GM10266 (cell line): Measurements from ENCODE around the gene PAFAH1B2.
"Not testable (repeated sequence)": the region's sequence is repeated elsewhere in the genome, so short reads cannot be mapped to it uniquely, and the experiment has no call there.

Experiments
- DNase-seq: peaks from one replicate; pipeline ENCODE4 v3.0.0; 2012; ENCODE audit errors: extremely low spot score
- TF ChIP-seq, protein P1 (sequence below): IDR thresholded peaks from 2 replicates; pipeline ENCODE4 v1.5.1; 2012; ENCODE audit warnings: mild to moderate bottlenecking, low read depth; ENCODE audit not compliant: control insufficient read depth, insufficient read depth; ENCODE audit errors: missing control alignments

The PAFAH1B2 gene

DNA sequence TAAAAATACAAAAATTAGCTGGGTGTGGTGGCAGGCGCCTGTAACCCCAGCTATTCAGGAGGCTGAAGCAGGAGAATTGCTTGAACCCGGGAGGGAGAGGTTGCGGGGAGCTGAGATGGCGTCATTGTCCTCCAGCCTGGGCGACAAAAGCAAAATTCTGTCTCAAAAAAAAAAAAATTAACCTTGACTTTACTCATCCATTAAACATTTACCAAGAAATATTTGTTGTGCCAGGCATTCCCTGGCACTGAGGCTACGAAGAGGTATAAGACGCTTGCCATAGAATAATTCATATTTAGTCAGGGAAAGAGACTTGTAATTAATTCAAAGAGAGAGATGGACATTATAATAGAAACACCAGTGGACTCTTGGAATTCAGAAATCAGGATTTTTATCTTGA is 13.2 kb upstream of the PAFAH1B2 start:
- DNase-seq = no peak
- TF ChIP-seq, protein P1, sequence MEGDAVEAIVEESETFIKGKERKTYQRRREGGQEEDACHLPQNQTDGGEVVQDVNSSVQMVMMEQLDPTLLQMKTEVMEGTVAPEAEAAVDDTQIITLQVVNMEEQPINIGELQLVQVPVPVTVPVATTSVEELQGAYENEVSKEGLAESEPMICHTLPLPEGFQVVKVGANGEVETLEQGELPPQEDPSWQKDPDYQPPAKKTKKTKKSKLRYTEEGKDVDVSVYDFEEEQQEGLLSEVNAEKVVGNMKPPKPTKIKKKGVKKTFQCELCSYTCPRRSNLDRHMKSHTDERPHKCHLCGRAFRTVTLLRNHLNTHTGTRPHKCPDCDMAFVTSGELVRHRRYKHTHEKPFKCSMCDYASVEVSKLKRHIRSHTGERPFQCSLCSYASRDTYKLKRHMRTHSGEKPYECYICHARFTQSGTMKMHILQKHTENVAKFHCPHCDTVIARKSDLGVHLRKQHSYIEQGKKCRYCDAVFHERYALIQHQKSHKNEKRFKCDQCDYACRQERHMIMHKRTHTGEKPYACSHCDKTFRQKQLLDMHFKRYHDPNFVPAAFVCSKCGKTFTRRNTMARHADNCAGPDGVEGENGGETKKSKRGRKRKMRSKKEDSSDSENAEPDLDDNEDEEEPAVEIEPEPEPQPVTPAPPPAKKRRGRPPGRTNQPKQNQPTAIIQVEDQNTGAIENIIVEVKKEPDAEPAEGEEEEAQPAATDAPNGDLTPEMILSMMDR = no peak

DNA sequence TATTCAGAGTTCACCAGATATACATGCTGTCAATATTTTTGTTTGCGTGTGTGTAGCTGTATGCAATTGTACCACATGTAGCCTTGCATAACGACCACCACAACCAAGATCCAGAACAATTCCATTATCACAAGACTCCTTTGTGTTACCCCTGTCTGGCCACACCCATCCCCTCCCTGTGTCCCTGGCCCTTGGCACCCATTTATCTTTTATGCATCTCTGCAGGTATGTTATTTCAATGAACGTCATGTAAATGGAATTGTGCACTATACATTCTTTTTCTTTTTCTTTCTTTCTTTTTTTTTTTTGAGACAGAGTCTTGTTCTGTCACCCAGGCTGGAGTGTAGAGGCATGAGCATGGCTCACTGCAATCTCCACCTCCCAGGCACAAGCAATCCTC is 9.7 kb upstream of the PAFAH1B2 start:
- TF ChIP-seq, protein P1 = no peak
- DNase-seq = no peak

DNA sequence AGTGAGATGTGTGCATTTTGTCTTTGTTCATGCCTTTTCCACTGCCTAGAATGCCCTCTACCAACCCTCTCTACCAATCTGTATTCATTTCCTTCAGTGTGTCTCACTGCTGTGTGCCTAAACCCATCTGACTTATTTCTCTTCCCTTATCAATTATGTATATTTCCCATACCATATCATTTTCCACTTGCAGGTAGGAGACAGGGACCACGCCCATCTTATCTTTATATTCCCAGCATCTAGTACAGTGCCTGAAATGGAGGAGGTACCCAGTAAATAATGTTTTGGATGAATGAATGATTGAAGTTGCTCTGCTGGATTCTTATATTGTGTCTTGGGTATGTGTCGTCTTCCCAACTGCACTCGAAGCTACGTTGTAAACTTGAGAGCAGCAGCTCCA is 9.1 kb upstream of the PAFAH1B2 start:
- not testable (repeated sequence) for DNase-seq

DNA sequence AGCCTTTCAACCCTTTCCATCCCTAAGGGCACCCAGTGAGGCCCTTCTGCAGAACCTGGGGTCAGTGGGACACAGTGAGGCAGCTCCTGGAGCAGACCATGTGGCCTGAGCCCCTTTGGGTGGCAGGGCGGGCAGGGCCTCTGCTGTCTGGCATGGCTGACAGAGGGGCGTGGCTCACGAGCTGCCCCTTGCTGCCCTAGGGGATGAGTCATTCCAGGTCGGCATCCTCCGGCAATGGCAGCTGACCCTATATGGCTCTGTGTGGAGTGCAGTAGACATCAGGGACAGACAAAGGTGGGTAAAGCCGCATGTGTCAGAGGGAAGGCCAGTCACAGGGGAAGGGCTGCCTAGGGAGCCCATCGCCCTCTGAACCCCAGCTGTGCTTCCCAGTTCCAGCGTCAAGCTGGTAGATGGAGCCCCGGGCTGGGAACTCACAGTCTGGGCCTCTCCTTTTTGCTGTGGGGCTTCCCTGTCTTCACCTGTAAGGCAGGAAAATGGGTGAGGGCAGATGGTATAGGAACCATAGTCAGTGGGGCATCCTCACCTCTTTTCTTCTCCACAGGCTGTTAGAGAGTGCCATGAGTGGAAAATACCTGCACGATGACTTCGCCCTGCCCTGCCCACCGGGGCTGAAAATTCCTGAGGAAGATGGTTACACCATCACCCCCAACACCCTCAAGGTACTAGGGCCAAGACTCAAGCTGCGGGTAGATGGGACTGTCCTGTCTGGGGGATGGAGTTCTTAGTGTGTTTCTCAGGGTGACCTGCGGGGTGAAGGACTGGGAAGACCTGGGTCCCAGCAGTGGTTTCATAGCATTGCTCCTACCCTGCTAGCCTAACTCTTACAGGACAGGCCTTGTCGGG is 6.6 kb upstream of the PAFAH1B2 start:
- not testable (repeated sequence) for DNase-seq

DNA sequence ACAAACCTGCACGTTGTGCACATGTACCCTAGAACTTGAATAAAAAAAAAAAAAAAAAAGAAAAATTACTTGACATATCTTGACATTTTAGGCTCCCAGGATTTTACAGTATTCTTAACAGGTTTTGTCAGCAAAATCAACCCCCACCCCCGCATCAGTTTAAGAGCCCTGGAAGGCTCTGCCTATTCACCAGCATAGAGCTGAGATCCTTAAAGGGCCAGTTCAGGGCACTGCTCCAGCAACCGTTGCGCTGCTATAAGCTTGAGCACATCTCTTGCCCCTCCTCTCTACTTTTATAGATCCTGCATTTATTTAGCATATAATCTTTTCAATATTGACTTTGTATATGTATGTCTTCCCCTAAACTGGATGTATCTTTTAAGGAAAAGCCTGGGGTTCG is 697 bp upstream of the PAFAH1B2 start:
- TF ChIP-seq, protein P1 = no peak
- peak; percentile 57 for DNase-seq

DNA sequence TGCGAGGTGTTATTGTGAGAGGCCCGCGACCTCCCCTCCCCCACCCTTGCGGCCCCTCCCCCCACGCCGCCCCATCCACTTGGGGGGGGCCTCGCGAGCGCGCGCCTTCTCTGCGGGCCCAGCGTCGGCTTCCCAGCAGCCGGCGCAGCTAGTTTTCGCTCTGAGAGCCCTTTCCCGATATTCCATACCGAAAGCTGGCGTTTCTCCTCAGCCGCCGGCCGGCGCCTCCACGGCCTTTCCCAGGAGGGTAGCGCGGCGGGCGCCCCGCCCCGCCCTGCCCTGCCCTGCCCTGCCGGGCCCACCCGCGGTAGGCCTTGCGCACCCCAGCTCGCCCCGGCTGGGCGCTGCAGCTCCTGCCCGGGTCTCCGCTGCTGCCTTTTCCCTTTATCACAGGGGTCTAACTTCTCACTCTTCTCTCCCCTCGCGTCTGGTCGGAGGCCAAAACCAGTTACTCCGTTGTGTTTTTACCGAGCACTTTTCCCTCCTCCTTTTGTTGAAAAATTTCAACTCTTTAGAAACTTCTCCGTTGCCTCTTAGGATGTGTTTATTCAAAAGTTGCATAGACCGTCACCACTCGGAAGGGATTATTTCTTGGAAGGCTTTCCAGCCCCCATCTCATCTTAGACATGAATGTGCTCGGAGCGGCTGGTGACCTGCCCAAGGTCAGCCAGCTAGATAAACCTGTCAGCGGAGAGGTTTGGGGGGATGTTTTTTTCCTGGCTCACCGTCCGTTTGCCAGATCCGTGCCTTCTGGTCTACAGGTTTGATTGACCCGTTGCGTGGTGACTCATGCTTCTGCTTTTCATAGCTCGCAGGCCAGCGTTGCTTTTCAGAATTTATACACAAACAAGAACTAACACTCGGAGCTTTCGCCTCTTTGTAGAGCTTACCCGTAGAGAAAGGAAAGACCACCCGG is 648 bp downstream of the PAFAH1B2 start:
- peak; percentile 67 for DNase-seq
- TF ChIP-seq, protein P1 = no peak

DNA sequence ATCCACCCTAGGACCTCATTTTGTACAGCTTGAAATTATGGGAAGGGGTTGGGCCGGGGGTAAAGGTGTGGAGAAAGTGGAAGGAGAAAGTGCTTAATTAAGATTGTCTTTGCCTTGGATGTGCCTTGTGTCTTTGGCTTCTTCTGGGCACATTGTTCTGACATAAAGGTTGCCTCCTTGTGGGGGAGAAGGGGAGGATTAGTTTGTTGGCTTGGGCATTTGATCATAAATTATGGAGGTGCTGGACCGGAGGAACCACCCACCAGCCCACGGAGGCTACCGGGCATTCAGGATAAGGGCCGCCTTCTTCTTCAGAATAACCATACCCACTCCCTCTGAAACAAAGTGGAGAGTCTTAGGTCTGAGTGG is 1.3 kb downstream of the PAFAH1B2 start:
- peak; percentile 32 for DNase-seq
- TF ChIP-seq, protein P1 = no peak

DNA sequence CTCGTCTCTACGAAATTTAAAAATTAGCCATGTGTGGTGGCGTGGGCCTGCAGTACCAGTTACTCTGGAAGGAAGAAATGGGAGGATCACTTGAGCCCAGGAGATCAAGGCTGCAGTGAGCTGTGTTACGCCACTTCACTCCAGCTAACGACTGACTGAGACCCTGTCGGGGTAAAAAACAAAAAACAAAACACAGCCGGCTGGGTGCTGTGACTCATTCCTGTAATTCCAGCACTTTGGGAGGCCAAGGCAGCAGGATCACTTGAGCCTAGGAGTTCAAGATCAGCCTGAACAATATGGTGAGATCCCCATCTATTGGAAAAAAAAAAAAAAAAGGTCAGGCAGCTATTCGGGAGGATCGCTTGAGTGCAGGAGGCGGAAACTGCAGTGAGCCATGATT is 2.4 kb downstream of the PAFAH1B2 start:
- TF ChIP-seq, protein P1 = no peak
- no peak for DNase-seq
